HEK293T (cell line): ENCODE results near the gene GLB1L.

Source experiments
- ARNT ChIP-seq: fragments of 450-650 bp; IDR thresholded peaks from 2 replicates; pipeline ENCODE4 v1.6.1; 2017; ENCODE audit warnings: mild to moderate bottlenecking
- CTBP1 ChIP-seq: fragments of 450-650 bp; IDR thresholded peaks from 2 replicates; pipeline ENCODE4 v1.6.1; 2016; ENCODE audit warnings: borderline replicate concordance
- FOXA1 ChIP-seq: fragments of 450-650 bp; IDR thresholded peaks from 2 replicates; pipeline ENCODE4 v1.6.1; 2016; ENCODE audit warnings: mild to moderate bottlenecking
- FOXM1 ChIP-seq: fragments of 450-650 bp; IDR thresholded peaks from 2 replicates; pipeline ENCODE4 v1.6.1; 2017; ENCODE audit warnings: mild to moderate bottlenecking, borderline replicate concordance
- HDGF ChIP-seq: fragments of 450-650 bp; IDR thresholded peaks from 2 replicates; pipeline ENCODE4 v1.6.1; 2017; ENCODE audit warnings: antibody characterized with exemption, borderline replicate concordance
- L3MBTL2 ChIP-seq: fragments of 450-650 bp; conservative IDR thresholded peaks from 2 replicates; pipeline ENCODE4 v1.6.1; 2016; ENCODE audit warnings: mild to moderate bottlenecking
- LEF1 ChIP-seq: fragments of 450-650 bp; IDR thresholded peaks from 2 replicates; pipeline ENCODE4 v1.6.1; 2017; ENCODE audit warnings: mild to moderate bottlenecking, borderline replicate concordance
- NFRKB ChIP-seq: fragments of 450-650 bp; IDR thresholded peaks from 2 replicates; pipeline ENCODE4 v1.6.1; 2016; ENCODE audit warnings: mild to moderate bottlenecking, moderate library complexity
- SP1 ChIP-seq: fragments of 450-650 bp; IDR thresholded peaks from 2 replicates; pipeline ENCODE4 v1.6.1; 2017
- SUZ12 ChIP-seq: fragments of 450-650 bp; IDR thresholded peaks from 2 replicates; pipeline ENCODE4 v1.6.1; 2016; ENCODE audit warnings: mild to moderate bottlenecking
- TARDBP ChIP-seq: fragments of 450-650 bp; IDR thresholded peaks from 2 replicates; pipeline ENCODE4 v1.6.1; 2016
- ZNF384 ChIP-seq: fragments of 450-650 bp; IDR thresholded peaks from 2 replicates; pipeline ENCODE4 v1.6.1; 2016

GRCh38 chr2:219291394-219291793 lies 46.1 kb upstream of the GLB1L start:
- TF ChIP-seq TARDBP (no peak), L3MBTL2 (no peak), SP1 (no peak), FOXM1 (no peak), SUZ12 (no peak), LEF1 (no peak), FOXA1 (no peak), ARNT (no peak), ZNF384 (no peak), NFRKB (no peak), CTBP1 (no peak), HDGF (no peak)
